GM18867 (cell line): Measurements from ENCODE around the gene CAPNS1.

Experiments
- ATAC-seq: cut with Tn5 transposase; IDR thresholded peaks from one replicate; pipeline ENCODE4 v1.9.1; 2021; ENCODE audit warnings: mild to moderate bottlenecking, moderate library complexity; ENCODE audit not compliant: unreplicated experiment

Gene CAPNS1

GRCh38 chr19:36139473-36140303 lies at the start of gene CAPNS1:
CAPNS1 (plus strand) TSS chr19:36140066; CDS start chr19:36141012, 946 bp downstream.
- ATAC-seq = peak; percentile 81

GRCh38 chr19:36090910-36091695 lies 48.8 kb upstream of the CAPNS1 start:
- no peak for ATAC-seq

- ATAC-seq = no peak
Observed at GRCh38 chr19:36092566-36092965, 47.3 kb upstream of the CAPNS1 start.

GRCh38 chr19:36093146-36093662 lies 46.7 kb upstream of the CAPNS1 start:
- ATAC-seq = no peak

GRCh38 chr19:36093687-36094086 lies 46.2 kb upstream of the CAPNS1 start:
- ATAC-seq = no peak

GRCh38 chr19:36097036-36097435 lies 42.8 kb upstream of the CAPNS1 start:
- no peak for ATAC-seq

GRCh38 chr19:36099166-36099785 lies 40.6 kb upstream of the CAPNS1 start:
- no peak for ATAC-seq

- no peak for ATAC-seq
Observed at GRCh38 chr19:36100476-36100875, 39.4 kb upstream of the CAPNS1 start.

GRCh38 chr19:36101550-36102327 lies 38.1 kb upstream of the CAPNS1 start:
- no peak for ATAC-seq

- no peak for ATAC-seq
Observed at GRCh38 chr19:36103040-36103626, 36.7 kb upstream of the CAPNS1 start.

- ATAC-seq = no peak
Observed at GRCh38 chr19:36103842-36104552, 35.9 kb upstream of the CAPNS1 start.

GRCh38 chr19:36106441-36106840 lies 33.4 kb upstream of the CAPNS1 start:
- no peak for ATAC-seq

GRCh38 chr19:36106991-36107390 lies 32.9 kb upstream of the CAPNS1 start:
- no peak for ATAC-seq

- ATAC-seq = no peak
Observed at GRCh38 chr19:36108684-36109083, 31.2 kb upstream of the CAPNS1 start.

- ATAC-seq = no peak
Observed at GRCh38 chr19:36110487-36111199, 29.2 kb upstream of the CAPNS1 start, which contains the start of gene OVOL3. OVOL3 (plus strand) TSS chr19:36111143; CDS start chr19:36111203, 60 bp downstream.

- ATAC-seq = no peak
Observed at GRCh38 chr19:36111200-36111539, 28.7 kb upstream of the CAPNS1 start.

GRCh38 chr19:36112678-36113077 lies 27.2 kb upstream of the CAPNS1 start:
- no peak for ATAC-seq

- no peak for ATAC-seq
Observed at GRCh38 chr19:36113425-36113824, 26.4 kb upstream of the CAPNS1 start.
